Astrocyte (in vitro differentiated cells and primary cell): ENCODE results near the gene FYCO1.

Experiments used
- CTCF ChIP-seq: IDR thresholded peaks from 2 replicates; pipeline ENCODE4 v1.5.1; 2011; ENCODE audit warnings: low read depth, mild to moderate bottlenecking, inconsistent platforms, low read length, moderate library complexity; ENCODE audit not compliant: insufficient read depth
- EZH2 ChIP-seq: IDR thresholded peaks from 2 replicates; pipeline ENCODE4 v1.6.1; 2012; ENCODE audit warnings: mild to moderate bottlenecking, low read length, inconsistent platforms; ENCODE audit not compliant: insufficient read depth

GRCh38 chr3:46017720-46018119 is 22.1 kb upstream of the FYCO1 start:
- TF ChIP-seq EZH2: no peak
- TF ChIP-seq CTCF: no peak
